Esophagus squamous epithelium (tissue), 4 donors: ENCODE data around the gene PDK4.

Source experiments
- CTCF ChIP-seq, 6 experiments: fragments of 450-650 bp in 4 of 6; fragments of 200-600 bp in 2 of 6; sonication (generic) in 2 of 6; IDR thresholded peaks; one replicate each; pipeline ENCODE4 v1.5.1; 2016 to 2019; ENCODE audit warnings: antibody characterized with exemption in 6 of 6, mild to moderate bottlenecking in 4 of 6, moderate library complexity in 4 of 6
- POLR2A ChIP-seq, 4 donors: fragments of 450-650 bp; IDR thresholded peaks; one replicate each; pipeline ENCODE4 v1.6.1; 2017; ENCODE audit warnings: antibody characterized with exemption in 4 of 4, mild to moderate bottlenecking in 4 of 4, moderate library complexity in 3 of 4

- no peak for TF ChIP-seq CTCF (IDR thresholded peaks at IDR 0.05)
- no peak for TF ChIP-seq POLR2A (IDR thresholded peaks at IDR 0.05)
Measured at GRCh38 chr7:95584769-95585425, 11.4 kb downstream of the PDK4 start.
